ENCODE results near the gene SSUH2. TPM values are rescaled to one million over a fixed set of nuclear protein-coding genes. Genes with fewer than 3 reads are reported as not detected.

SSUH2 gene
- polyA plus RNA-seq, 1 experiment: 0.26 TPM

DNA sequence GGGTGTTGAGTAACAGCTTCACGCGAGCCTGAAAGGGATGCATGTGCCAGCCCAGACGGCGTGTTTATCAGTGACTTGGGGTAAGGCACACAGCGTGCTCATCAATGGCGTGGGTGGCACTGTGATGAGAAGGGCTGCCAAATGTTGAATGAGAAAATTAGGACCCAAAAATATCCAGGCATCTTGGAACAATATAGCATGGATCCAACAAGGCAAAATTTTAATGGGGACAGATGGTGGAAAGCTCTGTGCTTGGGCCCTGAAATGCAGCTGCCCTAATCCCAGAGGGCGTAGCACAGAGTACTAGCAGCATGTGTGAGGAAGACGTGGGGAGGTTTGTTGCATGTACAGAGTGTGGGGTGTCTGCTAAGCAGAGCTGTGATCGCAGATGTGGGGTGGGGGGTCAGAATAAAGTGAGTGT, 48.9 kb downstream of the SSUH2 start:
- no peak for DNase-seq (ENCODE audit: low read depth)
- Histone ChIP-seq H3K36me3 (ENCODE audit: control insufficient read depth, insufficient read depth, low read length) (no peaks in the 10 kb centered on the region), H3K4me3 (ENCODE audit: low read depth, low read length) (no peak overlapping the region), H3K27me3 (ENCODE audit: control insufficient read depth, insufficient read depth, low read length) (0 out of 2 replicates have a peak, but pooled peaks cover 1% of the 10 kb centered on the region)
- TF ChIP-seq, protein P1, sequence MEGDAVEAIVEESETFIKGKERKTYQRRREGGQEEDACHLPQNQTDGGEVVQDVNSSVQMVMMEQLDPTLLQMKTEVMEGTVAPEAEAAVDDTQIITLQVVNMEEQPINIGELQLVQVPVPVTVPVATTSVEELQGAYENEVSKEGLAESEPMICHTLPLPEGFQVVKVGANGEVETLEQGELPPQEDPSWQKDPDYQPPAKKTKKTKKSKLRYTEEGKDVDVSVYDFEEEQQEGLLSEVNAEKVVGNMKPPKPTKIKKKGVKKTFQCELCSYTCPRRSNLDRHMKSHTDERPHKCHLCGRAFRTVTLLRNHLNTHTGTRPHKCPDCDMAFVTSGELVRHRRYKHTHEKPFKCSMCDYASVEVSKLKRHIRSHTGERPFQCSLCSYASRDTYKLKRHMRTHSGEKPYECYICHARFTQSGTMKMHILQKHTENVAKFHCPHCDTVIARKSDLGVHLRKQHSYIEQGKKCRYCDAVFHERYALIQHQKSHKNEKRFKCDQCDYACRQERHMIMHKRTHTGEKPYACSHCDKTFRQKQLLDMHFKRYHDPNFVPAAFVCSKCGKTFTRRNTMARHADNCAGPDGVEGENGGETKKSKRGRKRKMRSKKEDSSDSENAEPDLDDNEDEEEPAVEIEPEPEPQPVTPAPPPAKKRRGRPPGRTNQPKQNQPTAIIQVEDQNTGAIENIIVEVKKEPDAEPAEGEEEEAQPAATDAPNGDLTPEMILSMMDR (IDR thresholded peaks at IDR 0.05; ENCODE audit: insufficient read depth, low read depth, low read length): no peak
- CTCF ChIA-PET: interaction anchor here (0.9 to 3.2 kb wide), 4 partner anchors 10 to 150 kb away, joined by 3 to 11 read pairs (median 4); no protein-coding TSS in a partner anchor
- POLR2A ChIA-PET: no interaction called here

DNA sequence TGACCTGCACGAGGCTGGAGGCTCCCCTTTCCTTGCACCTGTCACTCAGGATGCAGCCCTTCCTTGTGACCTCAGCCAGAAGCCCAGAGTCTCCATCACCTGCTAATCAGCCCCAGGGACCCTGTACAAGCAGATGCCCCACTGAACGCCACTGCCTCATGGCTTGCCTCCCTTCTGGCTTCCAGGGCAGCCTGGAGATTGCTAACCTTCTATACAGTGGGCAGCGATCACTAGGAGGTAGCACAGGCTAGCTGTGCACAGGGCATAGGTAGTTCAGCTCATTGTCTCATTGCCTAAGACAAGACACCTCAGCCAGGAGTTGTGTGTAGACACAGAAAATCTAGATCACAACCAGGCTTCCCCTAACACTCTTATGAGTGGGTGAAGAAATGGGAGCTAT, 49.3 kb downstream of the SSUH2 start:
- ChIA-PET CTCF (interaction anchor here (1.4 to 3.2 kb wide), 3 partner anchors 12 to 150 kb away, joined by 3 to 11 read pairs (median 6); no protein-coding TSS in a partner anchor), POLR2A (no interaction called here)
- H3K4me3 ChIP-seq (ENCODE audit: low read depth, low read length): no peak overlapping the region
- 0 out of 2 replicates have a peak, but pooled peaks cover 1% of the 10 kb centered on the region for H3K27me3 ChIP-seq (ENCODE audit: control insufficient read depth, insufficient read depth, low read length)
- TF ChIP-seq, protein P1 (IDR thresholded peaks at IDR 0.05; ENCODE audit: insufficient read depth, low read depth, low read length): no peak
- H3K36me3 ChIP-seq (ENCODE audit: control insufficient read depth, insufficient read depth, low read length): no peaks in the 10 kb centered on the region
- DNase-seq (ENCODE audit: low read depth): no peak

DNA sequence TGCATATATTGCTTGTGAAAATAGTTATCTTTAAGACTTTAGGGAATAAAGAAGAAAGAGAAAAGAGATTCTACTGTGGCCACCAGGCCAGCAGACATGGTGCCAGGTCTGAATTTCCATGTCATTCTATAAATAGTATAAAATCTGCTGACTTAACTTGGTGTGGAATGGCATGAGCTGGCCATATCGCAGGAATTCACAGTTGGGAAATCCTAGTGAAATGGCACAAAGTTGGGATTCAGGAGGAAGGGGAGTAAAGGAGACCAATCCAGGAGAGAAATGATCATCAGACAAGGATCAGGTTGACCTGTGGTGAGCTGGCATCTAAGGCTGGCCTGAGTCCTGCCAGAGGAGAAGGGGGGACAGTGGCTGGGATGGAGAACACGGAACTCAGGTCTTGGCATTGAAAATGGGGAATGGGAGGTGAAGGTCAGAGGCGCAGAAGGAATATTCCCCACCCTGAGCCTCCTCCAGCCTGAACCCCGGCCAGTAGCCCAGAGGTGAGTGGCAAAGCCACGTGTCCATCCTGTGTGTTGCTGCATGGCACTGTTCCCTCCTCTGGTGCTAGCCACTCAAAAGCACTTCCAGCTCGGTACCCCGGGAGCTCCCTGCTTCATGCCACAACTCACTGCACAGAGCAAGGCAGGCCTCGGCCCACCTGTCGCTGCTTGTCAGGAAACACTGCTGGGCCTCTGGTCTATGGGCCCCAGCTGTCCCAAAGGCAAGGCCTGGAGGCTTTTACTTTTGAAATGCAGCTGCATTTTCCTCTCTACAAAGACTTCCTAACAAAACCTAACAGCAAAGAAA, 51.4 kb downstream of the SSUH2 start:
- Histone ChIP-seq H3K4me3 (ENCODE audit: low read depth, low read length) (no peak overlapping the region), H3K36me3 (ENCODE audit: control insufficient read depth, insufficient read depth, low read length) (no peaks in the 10 kb centered on the region), H3K27me3 (ENCODE audit: control insufficient read depth, insufficient read depth, low read length) (no peaks in the 10 kb centered on the region)
- ChIA-PET POLR2A (interaction anchor here (0.7 kb wide), 1 partner anchor 152 kb away, joined by 3 read pairs; no protein-coding TSS in a partner anchor), CTCF (interaction anchor here (0.7 to 1.5 kb wide), 6 partner anchors 12 to 295 kb away, joined by 3 to 5 read pairs (median 3); no protein-coding TSS in a partner anchor)
- TF ChIP-seq, protein P1 (IDR thresholded peaks at IDR 0.05; ENCODE audit: insufficient read depth, low read depth, low read length): no peak
- peak; percentile 6 for DNase-seq (ENCODE audit: low read depth)

DNA sequence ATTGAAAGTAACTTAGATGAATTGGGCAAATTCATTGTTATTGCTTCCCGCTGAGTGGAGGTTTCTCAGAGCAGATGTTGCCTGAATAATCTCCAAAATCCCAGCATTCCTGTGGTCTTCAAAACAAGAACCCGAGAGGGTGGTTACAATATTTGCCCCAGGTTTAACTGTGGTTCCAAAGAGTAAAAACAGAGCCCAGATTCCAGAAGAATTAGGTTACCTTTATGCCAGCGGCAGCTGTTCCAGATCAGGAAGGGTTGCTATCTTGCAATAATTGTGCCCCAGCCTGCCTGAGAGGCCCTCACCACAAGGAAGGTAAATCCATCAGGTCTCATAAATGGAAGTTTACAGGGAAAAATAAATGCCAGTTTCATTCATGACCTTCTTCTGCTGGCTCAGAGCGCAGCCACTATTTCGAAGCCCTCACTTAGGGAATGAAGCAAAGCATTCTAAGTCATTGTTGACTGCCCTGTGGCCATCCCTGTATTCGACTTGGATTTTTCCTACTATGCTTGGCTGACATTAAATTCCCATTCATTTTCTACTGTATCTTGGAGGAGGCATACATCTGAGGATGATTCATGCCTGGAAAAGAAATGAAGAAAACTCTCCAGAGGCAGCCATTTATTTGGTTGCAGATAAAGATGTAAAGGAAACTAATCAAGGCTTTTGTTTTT, 54.6 kb downstream of the SSUH2 start:
- TF ChIP-seq, protein P1 (IDR thresholded peaks at IDR 0.05; ENCODE audit: insufficient read depth, low read depth, low read length): no peak
- H3K36me3 ChIP-seq (ENCODE audit: control insufficient read depth, insufficient read depth, low read length): no peaks in the 10 kb centered on the region
- POLR2A ChIA-PET: no interaction called here
- H3K27me3 ChIP-seq (ENCODE audit: control insufficient read depth, insufficient read depth, low read length): 0 out of 2 replicates have a peak, but pooled peaks cover 4% of the 10 kb centered on the region
- CTCF ChIA-PET: interaction anchor here (0.7 kb wide), 1 partner anchor 147 kb away, joined by 4 read pairs; no protein-coding TSS in a partner anchor
- peak; percentile 67 for DNase-seq (ENCODE audit: low read depth)
- no peak overlapping the region for H3K4me3 ChIP-seq (ENCODE audit: low read depth, low read length)

DNA sequence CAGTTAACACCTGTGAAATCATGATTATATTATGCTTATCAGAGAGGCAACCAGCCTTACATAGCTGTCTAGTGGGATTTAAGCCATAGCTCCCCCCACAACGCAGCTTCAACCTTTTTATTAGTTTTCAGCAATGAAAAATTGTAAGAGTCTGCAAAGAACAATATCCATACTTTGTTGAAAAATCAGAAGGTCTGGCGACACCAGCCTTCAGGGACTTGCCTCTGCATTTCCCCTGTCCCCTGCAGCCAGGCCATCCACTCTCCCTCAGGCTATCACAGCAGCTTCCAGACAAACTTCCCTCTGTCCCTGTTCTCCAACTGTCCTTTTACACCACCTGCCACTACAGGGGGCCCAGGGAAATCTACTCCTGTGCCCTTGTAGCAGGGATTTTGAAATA, 59.9 kb downstream of the SSUH2 start:
- no peak overlapping the region for H3K4me3 ChIP-seq (ENCODE audit: low read depth, low read length)
- ChIA-PET CTCF (no interaction called here), POLR2A (no interaction called here)
- TF ChIP-seq, protein P1 (IDR thresholded peaks at IDR 0.05; ENCODE audit: insufficient read depth, low read depth, low read length): no peak
- H3K36me3 ChIP-seq (ENCODE audit: control insufficient read depth, insufficient read depth, low read length): no peaks in the 10 kb centered on the region
- 0 out of 2 replicates have a peak, but pooled peaks cover 4% of the 10 kb centered on the region for H3K27me3 ChIP-seq (ENCODE audit: control insufficient read depth, insufficient read depth, low read length)
- DNase-seq (ENCODE audit: low read depth): no peak

All from BJ (cell line).